C4-2B (cell line): Measurements from ENCODE around the gene PTPRU.

Source experiments
- ZFX ChIP-seq: fragments of 450-650 bp; IDR thresholded peaks from 2 replicates; pipeline ENCODE4 v1.6.1; 2017
- TF ChIP-seq, protein P1 (sequence below): fragments of 450-650 bp; conservative IDR thresholded peaks from 2 replicates; pipeline ENCODE4 v1.5.1; 2017; ENCODE audit warnings: mild to moderate bottlenecking

DNA sequence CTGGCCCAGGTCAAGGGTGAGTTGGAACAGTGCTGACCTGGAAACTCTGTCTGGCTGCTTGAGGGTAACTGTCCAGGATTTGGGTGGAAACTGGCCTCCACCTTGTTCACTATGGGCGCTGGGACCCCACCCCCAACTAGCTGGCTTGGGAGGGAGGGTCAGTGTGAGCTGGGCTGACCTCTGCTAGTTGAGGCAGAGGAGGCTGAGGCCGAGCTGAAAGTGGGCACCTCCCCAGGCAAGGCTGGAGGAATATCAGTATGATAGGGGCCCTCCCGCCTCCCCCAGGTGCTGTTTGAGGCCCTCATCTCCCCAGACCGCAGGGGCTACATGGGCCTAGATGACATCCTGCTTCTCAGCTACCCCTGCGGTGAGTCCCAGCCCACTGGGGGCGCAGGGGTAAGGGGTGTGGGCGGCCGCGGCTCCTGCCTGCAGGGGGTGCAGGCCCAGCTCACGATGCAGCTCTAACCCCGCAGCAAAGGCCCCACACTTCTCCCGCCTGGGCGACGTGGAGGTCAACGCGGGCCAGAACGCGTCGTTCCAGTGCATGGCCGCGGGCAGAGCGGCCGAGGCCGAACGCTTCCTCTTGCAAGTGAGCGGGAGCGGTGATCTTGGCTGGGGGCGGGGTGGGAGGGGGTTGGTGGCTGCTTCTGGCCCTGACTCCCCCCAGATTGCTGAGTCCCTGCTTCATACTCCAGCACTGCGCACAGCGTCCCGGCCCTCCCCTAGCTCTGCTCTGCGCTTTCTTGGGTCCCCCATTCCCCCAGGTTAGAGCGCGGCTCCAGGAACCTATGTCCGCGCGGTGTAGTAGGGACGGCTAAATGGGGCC is 22.9 kb downstream of the PTPRU start:
- TF ChIP-seq, protein P1, sequence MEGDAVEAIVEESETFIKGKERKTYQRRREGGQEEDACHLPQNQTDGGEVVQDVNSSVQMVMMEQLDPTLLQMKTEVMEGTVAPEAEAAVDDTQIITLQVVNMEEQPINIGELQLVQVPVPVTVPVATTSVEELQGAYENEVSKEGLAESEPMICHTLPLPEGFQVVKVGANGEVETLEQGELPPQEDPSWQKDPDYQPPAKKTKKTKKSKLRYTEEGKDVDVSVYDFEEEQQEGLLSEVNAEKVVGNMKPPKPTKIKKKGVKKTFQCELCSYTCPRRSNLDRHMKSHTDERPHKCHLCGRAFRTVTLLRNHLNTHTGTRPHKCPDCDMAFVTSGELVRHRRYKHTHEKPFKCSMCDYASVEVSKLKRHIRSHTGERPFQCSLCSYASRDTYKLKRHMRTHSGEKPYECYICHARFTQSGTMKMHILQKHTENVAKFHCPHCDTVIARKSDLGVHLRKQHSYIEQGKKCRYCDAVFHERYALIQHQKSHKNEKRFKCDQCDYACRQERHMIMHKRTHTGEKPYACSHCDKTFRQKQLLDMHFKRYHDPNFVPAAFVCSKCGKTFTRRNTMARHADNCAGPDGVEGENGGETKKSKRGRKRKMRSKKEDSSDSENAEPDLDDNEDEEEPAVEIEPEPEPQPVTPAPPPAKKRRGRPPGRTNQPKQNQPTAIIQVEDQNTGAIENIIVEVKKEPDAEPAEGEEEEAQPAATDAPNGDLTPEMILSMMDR = no peak
- TF ChIP-seq ZFX = no peak
